ENCODE data around the gene GRID1.

The GRID1 gene

DNA sequence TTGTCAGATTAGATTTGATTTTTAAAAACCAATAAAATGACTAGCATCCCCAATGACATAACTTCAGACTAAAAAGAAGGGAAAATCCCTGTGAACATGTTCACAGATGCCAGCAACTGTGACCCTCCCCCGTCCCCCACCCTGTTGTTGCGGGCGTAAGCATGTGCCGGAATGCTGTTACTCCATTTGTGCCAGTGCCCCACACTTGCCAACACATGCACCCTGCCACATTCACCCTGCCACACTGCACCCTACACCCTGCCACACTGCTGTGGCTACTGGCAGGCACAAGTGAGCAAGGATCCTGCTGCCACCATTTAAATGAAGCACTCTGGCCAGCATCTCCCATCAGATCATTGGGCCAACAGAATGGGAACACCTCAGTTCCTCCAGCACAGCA, 540.2 kb downstream of the GRID1 start:
- TF ChIP-seq, protein P1, sequence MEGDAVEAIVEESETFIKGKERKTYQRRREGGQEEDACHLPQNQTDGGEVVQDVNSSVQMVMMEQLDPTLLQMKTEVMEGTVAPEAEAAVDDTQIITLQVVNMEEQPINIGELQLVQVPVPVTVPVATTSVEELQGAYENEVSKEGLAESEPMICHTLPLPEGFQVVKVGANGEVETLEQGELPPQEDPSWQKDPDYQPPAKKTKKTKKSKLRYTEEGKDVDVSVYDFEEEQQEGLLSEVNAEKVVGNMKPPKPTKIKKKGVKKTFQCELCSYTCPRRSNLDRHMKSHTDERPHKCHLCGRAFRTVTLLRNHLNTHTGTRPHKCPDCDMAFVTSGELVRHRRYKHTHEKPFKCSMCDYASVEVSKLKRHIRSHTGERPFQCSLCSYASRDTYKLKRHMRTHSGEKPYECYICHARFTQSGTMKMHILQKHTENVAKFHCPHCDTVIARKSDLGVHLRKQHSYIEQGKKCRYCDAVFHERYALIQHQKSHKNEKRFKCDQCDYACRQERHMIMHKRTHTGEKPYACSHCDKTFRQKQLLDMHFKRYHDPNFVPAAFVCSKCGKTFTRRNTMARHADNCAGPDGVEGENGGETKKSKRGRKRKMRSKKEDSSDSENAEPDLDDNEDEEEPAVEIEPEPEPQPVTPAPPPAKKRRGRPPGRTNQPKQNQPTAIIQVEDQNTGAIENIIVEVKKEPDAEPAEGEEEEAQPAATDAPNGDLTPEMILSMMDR (IDR thresholded peaks at IDR 0.05; ENCODE audit: low read length, missing control alignments), result no peak
- no peak for DNase-seq (ENCODE audit: low read depth)
- no peak overlapping the region for H3K4me3 ChIP-seq (replicated peaks; ENCODE audit: low read depth, low read length)

DNA sequence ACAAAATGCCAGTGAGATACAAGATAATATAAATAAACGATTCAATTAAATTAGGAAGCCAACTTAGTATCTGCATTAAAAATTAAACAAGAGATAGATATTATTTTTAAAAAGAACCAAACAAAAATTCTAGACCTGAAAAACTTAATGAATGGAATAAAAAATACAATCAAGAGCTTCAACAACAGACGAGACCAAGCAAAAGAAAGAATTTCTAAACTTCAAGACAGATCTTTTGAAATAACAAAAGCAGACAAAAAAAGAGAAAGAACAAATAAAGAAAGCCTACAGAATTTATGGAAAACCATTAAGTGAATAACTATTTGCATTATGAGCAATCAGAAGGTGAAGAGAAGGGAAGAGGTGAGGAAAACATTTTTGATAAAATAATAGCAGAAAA, 555.2 kb downstream of the GRID1 start:
- no peak overlapping the region for H3K4me3 ChIP-seq (replicated peaks; ENCODE audit: low read depth, low read length)
- DNase-seq (ENCODE audit: low read depth), result no peak
- TF ChIP-seq, protein P1 (IDR thresholded peaks at IDR 0.05; ENCODE audit: low read length, missing control alignments), result no peak

DNA sequence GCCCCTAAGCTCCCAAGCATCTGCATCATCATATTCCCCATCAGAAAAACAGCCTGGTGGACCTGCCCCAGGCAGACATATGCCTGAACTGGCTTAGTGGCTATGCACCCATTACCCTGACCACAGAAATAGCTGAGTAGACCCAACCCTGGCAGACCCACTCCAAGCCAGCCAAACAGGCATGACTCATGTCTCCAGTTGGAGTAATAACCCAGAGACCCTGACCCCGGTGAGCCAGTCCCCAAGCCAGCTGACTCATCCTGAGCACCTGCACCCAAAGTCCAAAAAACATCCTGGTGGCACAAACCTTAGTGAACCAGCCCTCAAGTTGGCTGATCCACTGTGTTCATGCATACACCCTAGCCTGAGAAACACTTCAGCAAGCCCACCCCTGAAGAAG, 555.9 kb downstream of the GRID1 start:
- no peak overlapping the region for H3K4me3 ChIP-seq (replicated peaks; ENCODE audit: low read depth, low read length)
- DNase-seq (ENCODE audit: low read depth), result no peak
- TF ChIP-seq, protein P1 (IDR thresholded peaks at IDR 0.05; ENCODE audit: low read length, missing control alignments), result no peak

DNA sequence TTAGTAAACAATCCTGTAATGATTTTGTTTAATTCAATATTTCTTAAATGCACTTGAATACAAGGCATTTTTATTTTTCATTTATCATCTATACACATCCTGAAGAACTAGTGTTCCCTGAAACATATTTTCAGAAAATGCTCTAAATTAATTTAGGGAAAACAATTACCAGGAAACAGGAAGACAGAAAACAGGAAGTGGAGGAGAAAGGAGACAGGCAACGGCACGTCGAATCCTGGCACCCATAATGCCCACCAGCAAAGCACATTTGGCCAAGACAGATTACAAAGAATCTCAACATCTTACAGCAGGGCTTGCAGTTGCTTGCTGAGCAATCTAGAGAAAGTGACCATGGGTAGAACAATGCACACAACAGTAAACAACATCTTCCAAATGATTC, 571.1 kb downstream of the GRID1 start:
- TF ChIP-seq, protein P1 (IDR thresholded peaks at IDR 0.05; ENCODE audit: low read length, missing control alignments), result no peak
- DNase-seq (ENCODE audit: low read depth), result no peak
- no peak overlapping the region for H3K4me3 ChIP-seq (replicated peaks; ENCODE audit: low read depth, low read length)

DNA sequence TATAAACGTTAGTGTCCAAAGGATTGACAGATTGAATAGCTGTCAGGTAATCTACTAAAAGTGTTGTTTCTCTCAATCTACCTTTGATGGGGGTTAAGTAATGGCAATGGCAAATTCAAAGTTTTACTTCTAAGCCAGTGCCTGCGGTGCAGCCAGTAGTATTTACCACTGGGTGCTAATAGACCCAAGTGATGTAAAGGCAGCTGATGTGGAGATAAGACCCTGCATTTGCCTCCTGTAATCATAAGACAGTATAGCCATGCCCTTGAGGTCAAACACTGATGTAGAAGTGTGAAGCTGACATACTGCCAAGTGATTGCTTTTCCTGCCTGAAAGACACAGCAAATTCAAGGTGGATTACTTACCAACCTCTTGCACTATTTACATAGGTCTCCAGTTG, 572.0 kb downstream of the GRID1 start:
- TF ChIP-seq, protein P1 (IDR thresholded peaks at IDR 0.05; ENCODE audit: low read length, missing control alignments), result no peak
- no peak for DNase-seq (ENCODE audit: low read depth)
- no peak overlapping the region for H3K4me3 ChIP-seq (replicated peaks; ENCODE audit: low read depth, low read length)

DNA sequence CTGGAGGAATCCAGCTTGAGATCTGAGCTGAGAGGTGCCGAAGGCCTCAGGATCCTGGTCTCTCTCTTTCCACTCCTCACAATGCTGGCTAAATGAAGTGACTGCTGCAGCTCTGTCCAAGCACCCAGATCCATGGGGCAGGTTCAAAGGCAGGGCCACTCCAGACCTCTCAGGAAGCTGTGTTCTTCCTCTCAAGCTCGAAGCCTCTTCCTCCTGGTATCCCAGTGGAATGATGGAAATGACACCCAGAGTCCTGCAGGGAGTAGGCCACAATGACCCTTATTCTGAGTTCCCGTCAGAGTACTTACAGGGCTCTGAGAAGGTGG, 574.1 kb downstream of the GRID1 start:
- TF ChIP-seq, protein P1 (IDR thresholded peaks at IDR 0.05; ENCODE audit: low read length, missing control alignments), result no peak
- H3K4me3 ChIP-seq (replicated peaks; ENCODE audit: low read depth, low read length), result no peak overlapping the region
- DNase-seq (ENCODE audit: low read depth), result no peak

DNA sequence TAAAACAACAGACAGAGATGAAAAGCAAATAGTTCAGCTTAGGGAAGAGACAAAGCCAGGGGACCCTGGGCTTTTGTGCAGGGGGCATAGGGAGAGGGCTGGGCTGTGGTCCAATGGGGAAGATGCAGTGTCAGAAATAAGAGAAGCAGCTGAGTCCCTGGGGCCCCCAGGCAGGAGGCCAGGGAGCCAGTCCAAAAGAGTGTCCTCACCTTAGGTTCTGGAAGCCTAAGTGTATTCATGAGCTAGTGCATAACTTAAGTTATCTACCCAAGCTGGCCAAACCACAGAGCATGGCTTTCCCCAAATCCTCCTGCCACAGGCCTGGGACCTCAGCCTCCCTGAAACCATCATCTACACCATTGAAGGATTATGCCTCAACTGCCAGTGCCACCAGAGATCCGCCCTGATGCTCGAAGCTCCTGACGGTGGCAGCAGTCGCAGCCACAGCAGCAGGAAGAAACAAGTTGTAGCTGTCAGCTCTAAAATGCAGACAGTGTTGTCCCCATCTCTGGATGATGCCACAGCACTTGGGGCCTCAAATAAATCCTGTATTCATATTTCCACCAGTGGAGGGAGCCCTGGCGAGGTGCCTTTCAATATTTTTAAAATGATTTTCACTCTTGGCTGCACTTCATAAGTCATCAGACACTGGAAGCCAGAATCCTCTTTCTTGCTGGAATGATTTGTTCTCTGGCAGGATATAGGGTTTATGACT, 574.6 kb downstream of the GRID1 start:
- no peak overlapping the region for H3K4me3 ChIP-seq (replicated peaks; ENCODE audit: low read depth, low read length)
- TF ChIP-seq, protein P1 (IDR thresholded peaks at IDR 0.05; ENCODE audit: low read length, missing control alignments), result peak; percentile 5
- peak; percentile 3 for DNase-seq (ENCODE audit: low read depth)

All from fibroblast of pulmonary artery (primary cell).